ENCODE results near the gene PCGF3.

DNA sequence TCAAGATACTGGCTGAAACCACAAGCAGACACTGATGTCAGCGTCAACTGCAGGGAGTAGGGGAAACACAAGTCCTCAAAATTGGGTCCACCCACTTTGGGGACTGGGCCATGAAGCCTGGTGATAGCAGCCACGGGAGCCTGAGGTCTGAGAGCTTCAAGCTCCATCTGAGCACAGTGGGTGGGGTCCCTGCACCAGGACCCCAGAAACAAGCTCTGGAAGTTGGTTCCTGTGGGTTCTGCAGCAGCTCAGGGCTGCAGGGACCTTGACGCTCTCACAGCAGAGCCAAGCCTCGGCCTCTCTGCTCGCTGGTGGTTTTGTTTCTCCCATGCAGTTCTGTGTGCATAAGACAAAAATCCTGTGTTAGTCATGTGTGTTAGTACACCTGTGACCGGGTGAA lies 65.8 kb downstream of the PCGF3 start:
- TF ChIP-seq CTCF (conservative IDR thresholded peaks at IDR 0.05): no peak
- TF ChIP-seq ZFX (IDR thresholded peaks at IDR 0.05): no peak
